Stimulated activated CD4-positive, alpha-beta T cell treated with anti-CD3 and anti-CD28 coated beads, Interleukin-15, amount 100 ng/mL, for 24 hours (primary cell): Measurements from ENCODE around the gene RPRD1B.
"Not testable (repeated sequence)": the region's sequence is repeated elsewhere in the genome, so short reads cannot be mapped to it uniquely, and the experiment has no call there.

Source experiments
- DNase-seq: peaks from one replicate; pipeline ENCODE4 v3.0.0-alpha.2; 2020

RPRD1B gene

GRCh38 chr20:38001173-38001875 is 32.2 kb upstream of the RPRD1B start:
- DNase-seq: peak; percentile 43

GRCh38 chr20:38001981-38002380 is 31.6 kb upstream of the RPRD1B start:
- DNase-seq: peak; percentile 23

DNA sequence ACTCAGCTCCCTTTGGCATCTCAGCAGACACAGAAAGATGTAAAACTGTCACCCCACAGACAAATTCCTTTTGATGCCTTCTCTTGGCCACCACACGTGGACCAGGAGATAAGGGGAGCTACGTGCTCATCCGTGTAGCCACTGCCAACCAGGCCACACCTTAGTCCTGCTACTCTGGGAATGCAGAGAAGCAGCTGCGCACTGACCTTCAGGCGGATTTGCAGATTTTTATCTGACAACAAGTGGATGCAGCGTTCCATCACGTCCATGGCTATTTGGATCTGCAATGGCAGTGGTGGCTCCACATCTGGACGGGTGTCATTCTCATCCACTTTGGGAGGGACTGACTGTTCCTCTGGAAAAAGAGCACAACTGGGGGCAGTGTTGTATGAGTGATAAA is 31.1 kb upstream of the RPRD1B start:
- no peak for DNase-seq

DNA sequence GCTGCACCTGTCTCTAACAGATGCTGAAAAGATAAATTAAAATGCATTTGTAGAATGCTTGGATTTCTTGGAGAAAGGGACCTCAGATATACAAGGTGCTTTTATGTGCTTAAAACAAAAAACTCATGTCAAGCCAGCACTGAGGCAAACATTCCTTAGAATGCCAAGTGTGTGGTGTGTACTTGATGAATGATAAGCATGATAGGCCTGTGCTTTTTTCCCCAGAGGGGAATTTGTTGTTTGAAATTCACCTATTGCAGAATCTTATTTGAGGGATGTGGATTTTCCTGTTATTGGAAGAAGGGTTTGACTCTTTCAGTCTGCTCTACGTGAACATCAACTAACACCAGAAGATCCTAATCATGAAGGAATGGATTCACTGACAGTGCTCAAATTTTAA is 29.1 kb upstream of the RPRD1B start:
- no peak for DNase-seq

DNA sequence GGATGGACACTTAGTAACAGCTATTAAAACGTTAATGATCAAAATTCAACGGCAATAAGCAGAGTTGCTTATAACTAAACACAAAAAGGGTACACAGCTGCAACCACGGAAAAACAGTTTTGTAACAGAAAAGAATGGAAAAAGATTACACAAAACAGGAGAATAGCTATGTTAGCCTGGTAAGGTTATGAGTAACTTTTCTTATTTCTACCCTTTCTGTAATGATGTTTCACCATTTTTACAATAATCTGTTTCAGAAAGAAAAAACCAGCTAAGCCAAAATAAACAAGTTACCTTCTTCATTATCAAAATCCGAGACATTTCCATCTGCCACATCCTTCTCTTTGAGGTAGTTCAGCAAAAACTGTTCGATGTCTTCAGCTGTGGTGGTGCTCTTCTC is 27.6 kb upstream of the RPRD1B start:
- no peak for DNase-seq

DNA sequence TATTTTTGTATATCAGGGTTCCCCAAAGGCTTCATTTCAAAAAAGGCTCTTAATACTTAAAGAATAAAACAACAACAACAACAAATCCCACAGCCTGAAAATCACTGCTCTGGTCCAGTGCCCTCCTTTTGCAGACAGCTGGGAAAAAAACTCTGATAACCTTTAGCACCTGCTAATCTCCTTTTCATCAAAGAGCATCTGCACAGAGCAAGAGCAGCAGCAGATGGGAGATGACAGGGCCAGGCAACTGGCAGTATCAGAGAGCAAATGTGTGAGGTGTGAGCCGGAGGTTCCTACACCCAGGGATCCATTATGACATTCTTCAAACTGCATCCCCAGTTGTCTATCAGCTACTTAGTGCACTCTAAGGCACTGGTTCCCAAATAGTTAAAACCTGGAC is 26.0 kb upstream of the RPRD1B start:
- DNase-seq: no peak

GRCh38 chr20:38008233-38008944 is 25.2 kb upstream of the RPRD1B start:
- DNase-seq: no peak

DNA sequence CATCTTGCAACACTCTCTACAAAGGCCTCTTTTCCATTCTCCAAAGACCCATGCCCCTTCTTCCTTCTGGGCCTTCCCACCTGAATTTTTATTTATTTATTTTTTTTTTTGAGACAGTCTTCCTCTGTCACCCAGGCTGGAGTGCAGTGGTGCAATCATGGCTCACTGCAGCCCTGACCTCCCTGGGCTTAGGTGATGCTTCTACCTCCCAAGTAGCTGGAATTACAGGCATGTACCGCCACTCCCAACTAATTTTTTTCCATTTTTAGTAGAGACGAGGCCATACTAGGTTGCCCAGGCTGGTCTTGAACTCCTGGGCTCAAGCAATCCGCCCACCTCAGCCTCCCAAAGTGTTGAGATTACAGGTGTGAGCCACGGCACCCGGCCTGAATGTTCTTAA is 24.1 kb upstream of the RPRD1B start:
- DNase-seq: not testable (repeated sequence)

GRCh38 chr20:38011696-38012095 is 21.9 kb upstream of the RPRD1B start:
- DNase-seq: no peak

DNA sequence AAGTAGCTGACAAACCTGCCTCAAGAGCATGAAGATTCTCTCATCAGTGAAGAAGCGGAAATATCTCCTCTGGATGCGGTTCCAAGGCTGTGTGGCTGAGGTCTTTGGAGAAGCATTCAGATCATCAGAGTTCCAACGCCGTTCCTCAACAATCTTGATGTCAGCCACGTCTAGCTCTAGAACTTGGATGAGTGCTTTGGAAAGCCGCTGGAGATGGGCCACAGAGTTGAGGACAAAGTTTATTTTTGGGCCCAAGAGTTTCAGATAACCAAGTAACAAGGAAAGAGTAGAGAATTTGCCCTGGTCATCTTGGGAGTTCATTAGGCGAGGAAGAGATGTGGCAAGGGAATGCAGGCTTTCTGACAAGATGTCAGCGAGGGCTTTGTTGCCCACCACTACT is 21.2 kb upstream of the RPRD1B start:
- DNase-seq: no peak

DNA sequence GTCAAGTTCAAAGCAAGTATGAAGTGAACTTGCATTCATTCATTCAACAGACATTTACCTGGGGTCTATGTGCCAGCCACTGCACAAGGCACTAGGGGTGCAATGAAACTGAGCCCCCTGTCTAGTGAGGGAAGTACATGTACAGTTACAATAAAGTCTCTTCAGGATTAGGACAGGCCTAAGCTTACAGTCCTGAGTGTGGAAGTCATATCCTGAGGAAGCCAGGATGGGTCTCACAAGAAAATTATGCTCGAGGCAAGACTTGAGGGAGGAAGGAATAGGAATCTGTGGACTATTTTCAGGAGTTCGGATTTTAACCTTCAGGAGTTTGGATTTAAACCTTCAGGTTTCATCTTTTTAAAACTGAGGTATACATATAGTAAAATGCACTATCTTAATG is 19.7 kb upstream of the RPRD1B start:
- DNase-seq: no peak

GRCh38 chr20:38017959-38018358 is 15.6 kb upstream of the RPRD1B start:
- no peak for DNase-seq

DNA sequence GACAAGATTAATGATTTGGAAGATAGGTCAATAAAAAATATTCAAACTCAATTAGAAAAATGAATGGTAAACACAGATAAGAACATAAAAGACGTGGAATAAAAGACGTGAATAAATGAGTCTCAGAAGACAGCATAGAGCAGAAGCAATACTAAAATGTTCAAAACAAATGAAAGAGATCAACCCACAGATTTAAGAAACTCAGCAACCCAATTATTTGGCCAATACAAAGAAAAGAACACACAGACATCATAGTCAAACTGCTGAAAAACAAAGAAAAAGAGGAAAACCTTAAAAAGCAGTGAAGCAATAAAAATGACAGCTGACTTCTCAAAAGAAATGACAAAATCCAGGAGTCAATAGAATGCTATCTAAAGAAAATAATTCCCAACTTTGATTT is 15.2 kb upstream of the RPRD1B start:
- DNase-seq: no peak

DNA sequence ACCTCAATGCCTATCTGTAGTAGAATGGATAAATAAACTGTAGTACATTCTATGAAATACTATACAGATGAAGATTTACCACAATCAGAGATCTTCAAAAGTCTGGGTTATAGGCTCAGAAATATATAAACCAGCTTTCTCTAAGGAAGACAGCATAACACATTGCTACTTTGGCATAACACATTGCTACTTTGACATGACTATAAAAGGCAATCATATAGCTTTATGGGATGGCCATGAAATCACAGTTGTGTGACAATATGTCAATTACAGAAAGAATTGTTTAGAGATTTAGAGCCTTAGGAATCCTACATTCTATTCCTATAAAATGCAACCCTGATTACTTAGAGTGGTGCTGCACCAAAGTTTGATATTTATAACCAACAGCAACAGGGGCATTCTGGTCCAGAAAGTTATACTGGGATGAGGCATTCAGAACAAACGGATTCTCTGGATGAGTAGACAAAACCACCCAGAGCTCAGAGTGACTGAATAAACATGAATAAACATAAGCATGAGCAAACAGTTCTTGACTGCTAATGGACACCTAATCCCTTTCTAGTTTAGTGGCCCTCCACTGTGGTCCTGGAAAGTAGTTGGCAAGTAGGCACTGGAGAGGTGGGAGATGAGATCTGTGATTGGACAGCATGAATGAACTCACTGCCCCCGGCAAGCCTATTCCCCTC is 12.3 kb upstream of the RPRD1B start:
- no peak for DNase-seq

GRCh38 chr20:38023181-38024001 is 10.2 kb upstream of the RPRD1B start:
- no peak for DNase-seq

- no peak for DNase-seq
Measured at GRCh38 chr20:38024496-38024895, 9.1 kb upstream of the RPRD1B start.

- DNase-seq: no peak
Measured at GRCh38 chr20:38029453-38029852, 4.1 kb upstream of the RPRD1B start.

DNA sequence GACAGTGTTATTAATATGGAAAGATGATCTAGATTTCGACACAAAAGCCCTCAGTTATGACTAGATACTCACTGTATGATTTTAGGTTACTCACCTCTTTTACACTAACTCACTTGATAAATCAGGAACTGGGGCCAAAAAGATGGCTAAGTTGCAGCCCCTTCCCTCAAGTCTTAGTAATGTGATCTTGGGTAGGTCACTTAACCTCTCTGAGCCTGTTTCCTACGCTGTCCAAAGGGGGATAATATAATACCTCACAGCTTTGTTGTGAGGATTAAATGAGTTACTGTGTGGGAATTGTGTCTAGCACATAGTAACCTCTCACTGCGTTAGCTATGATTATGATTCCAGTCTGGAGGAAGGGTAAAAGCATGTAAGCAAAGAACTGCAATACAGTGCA is 1.6 kb upstream of the RPRD1B start:
- DNase-seq: no peak

- peak; percentile 75 for DNase-seq
Measured at GRCh38 chr20:38032585-38033329, 789 bp upstream of the RPRD1B start.

- DNase-seq: peak; percentile 6
Measured at GRCh38 chr20:38034108-38034649, 633 bp downstream of the RPRD1B start.

- no peak for DNase-seq
Measured at GRCh38 chr20:38034961-38035360, 1.4 kb downstream of the RPRD1B start.

DNA sequence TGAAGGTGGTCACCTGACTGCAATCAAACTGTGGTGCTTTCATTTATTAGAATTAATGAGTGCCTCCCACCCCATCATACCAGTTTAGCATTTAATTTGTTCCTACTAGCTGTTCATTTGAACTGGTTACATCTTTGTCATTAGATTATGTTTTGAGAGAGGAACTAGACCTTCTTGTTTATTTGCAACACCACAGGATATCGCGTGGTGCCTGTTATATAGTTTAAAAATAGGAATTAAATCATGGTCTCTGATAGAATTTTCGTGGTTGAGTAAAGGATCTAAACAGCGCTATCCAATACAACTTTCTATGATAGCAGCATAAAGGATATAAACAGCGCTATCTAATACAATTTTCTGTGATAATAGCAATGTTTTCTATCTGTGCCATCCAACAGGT is 2.8 kb downstream of the RPRD1B start:
- no peak for DNase-seq
